Tibial artery (tissue), 4 donors: ENCODE measurements around the gene MPP7.

Source experiments
- DNase-seq, 2 donors: peaks; one replicate each; pipeline ENCODE4 v3.0.0-alpha.2; 2019
- H3K27ac ChIP-seq, 2 donors: fragments of 200-600 bp; sonication (generic) in 1 of 2; 1 replicate in 1 of 2; 2 replicates in 1 of 2; pipeline ENCODE4 v1.5.1; 2018 to 2019; ENCODE audit warnings: mild to moderate bottlenecking in 1 of 2
- H3K27me3 ChIP-seq, 2 donors: fragments of 200-600 bp; sonication (generic) in 1 of 2; one replicate each; pipeline versions ENCODE4 v1.5.1 to v1.6.0; 2016 to 2019
- H3K36me3 ChIP-seq, 3 donors: fragments of 200-600 bp; sonication (generic) in 2 of 3; one replicate each; pipeline ENCODE4 v1.5.1; 2016 to 2019; ENCODE audit warnings: mild to moderate bottlenecking in 2 of 3
- H3K4me1 ChIP-seq, 4 donors: fragments of 200-600 bp; sonication (generic) in 2 of 4; 1 replicate in 3 of 4; 2 replicates in 1 of 4; pipeline ENCODE4 v1.5.1; 2016 to 2019
- H3K4me3 ChIP-seq, 2 donors: fragments of 200-600 bp; sonication (generic) in 1 of 2; 1 replicate in 1 of 2; 2 replicates in 1 of 2; pipeline ENCODE4 v1.5.1; 2018 to 2019; ENCODE audit warnings: mild to moderate bottlenecking in 2 of 2
- H3K9me3 ChIP-seq, 3 donors: fragments of 200-600 bp; sonication (generic) in 1 of 3; one replicate each; pipeline ENCODE4 v1.5.1; 2016 to 2019
- CTCF ChIP-seq, 2 experiments: fragments of 200-600 bp in 1 of 2; fragments of 450-650 bp in 1 of 2; IDR thresholded peaks; one replicate each; pipeline ENCODE4 v1.5.1; 2017 to 2019; ENCODE audit warnings: antibody characterized with exemption in 2 of 2, mild to moderate bottlenecking in 1 of 2, moderate library complexity in 1 of 2
- intact Hi-C: fragments of 100-400 bp; cut with DNase I; formaldehyde crosslinking; loops from one replicate; pipeline ENCODE4 v1.15.0; 2023; ENCODE audit warnings: low total_unique reads

MPP7 gene

GRCh38 chr10:28256776-28257175 is 46.1 kb downstream of the MPP7 start:
- peaks cover 0 to 68% (median 16%) of the 10 kb centered on the region in 4 donors for H3K4me1 ChIP-seq
- H3K4me3 ChIP-seq: no peak overlapping the region
- H3K36me3 ChIP-seq: no peaks in the 10 kb centered on the region
- no peak for TF ChIP-seq CTCF (IDR thresholded peaks at IDR 0.05)
- no peak overlapping the region for H3K27ac ChIP-seq
- H3K27me3 ChIP-seq: no peaks in the 10 kb centered on the region
- DNase-seq: no peak
- no peaks in the 10 kb centered on the region for H3K9me3 ChIP-seq
- intact Hi-C loops: no loop called here

- no peak for TF ChIP-seq CTCF (IDR thresholded peaks at IDR 0.05)
- Histone ChIP-seq H3K4me3 (no peak overlapping the region), H3K4me1 (peaks cover 0 to 66% (median 20%) of the 10 kb centered on the region in 4 donors), H3K36me3 (no peaks in the 10 kb centered on the region), H3K27me3 (no peaks in the 10 kb centered on the region), H3K27ac (peak overlapping the region; percentile 36 to 67), H3K9me3 (no peaks in the 10 kb centered on the region)
- intact Hi-C loops: loop anchor here (5.0 kb wide), 1 partner anchor 48 kb away; the partner anchor contains the start of gene MPP7
- peak; percentile 30 to 80 for DNase-seq
These were observed 48.4 kb downstream of the MPP7 start for GRCh38 chr10:28254290-28254985.

- H3K9me3 ChIP-seq: no peaks in the 10 kb centered on the region
- no peak overlapping the region for H3K4me3 ChIP-seq
- DNase-seq: no peak
- H3K27me3 ChIP-seq: no peaks in the 10 kb centered on the region
- no peaks in the 10 kb centered on the region for H3K36me3 ChIP-seq
- peaks cover 0 to 69% (median 26%) of the 10 kb centered on the region in 4 donors for H3K4me1 ChIP-seq
- intact Hi-C loops: loop anchor here (2.0 to 5.0 kb wide), 2 partner anchors 49 to 128 kb away; partner anchors contain the start of gene MPP7
- H3K27ac ChIP-seq: peak overlapping the region; percentile 36 to 67
- no peak for TF ChIP-seq CTCF (IDR thresholded peaks at IDR 0.05)
These were observed 49.6 kb downstream of the MPP7 start for GRCh38 chr10:28253169-28253785.
